HCT116 (cell line): Measurements from ENCODE around the gene MAN2A2.
"Not testable (repeated sequence)": the region's sequence is repeated elsewhere in the genome, so short reads cannot be mapped to it uniquely, and the experiment has no call there.

Source experiments
- CTCF ChIP-seq, 3 experiments: fragments of 200-600 bp in 1 of 3; sonication (generic) in 1 of 3; IDR thresholded peaks in 2 of 3; conservative IDR thresholded peaks in 1 of 3; 2 replicates each; pipeline ENCODE4 v1.5.1; 2012 to 2017; ENCODE audit warnings: low read depth in 2 of 3, low read length in 2 of 3, antibody characterized with exemption in 1 of 3, borderline replicate concordance in 1 of 3, control low read depth in 1 of 3, mild to moderate bottlenecking in 1 of 3, mixed read lengths in 1 of 3, mixed run types in 1 of 3, moderate library complexity in 1 of 3; ENCODE audit not compliant: insufficient read depth in 1 of 3
- EZH2 ChIP-seq: fragments of 200-600 bp; sonication (generic); IDR thresholded peaks from 2 replicates; pipeline ENCODE4 v1.6.1; 2017; ENCODE audit warnings: antibody characterized with exemption, mixed run types
- MAX ChIP-seq: IDR thresholded peaks from 2 replicates; pipeline ENCODE4 v1.6.1; 2012
- POLR2A ChIP-seq: IDR thresholded peaks from 2 replicates; pipeline ENCODE4 v1.7.0; 2011; ENCODE audit warnings: borderline replicate concordance; ENCODE audit not compliant: insufficient read depth, insufficient read length; ENCODE audit errors: extremely low read depth
- RAD21 ChIP-seq: IDR thresholded peaks from 2 replicates; pipeline ENCODE4 v1.6.1; 2012; ENCODE audit warnings: low read depth, mild to moderate bottlenecking
- REST ChIP-seq: IDR thresholded peaks from 2 replicates; pipeline ENCODE4 v1.6.1; 2012; ENCODE audit warnings: low read depth
- TCF7L2 ChIP-seq: IDR thresholded peaks from 2 replicates; pipeline ENCODE4 v1.7.0; 2011; ENCODE audit warnings: borderline replicate concordance, inconsistent platforms; ENCODE audit not compliant: insufficient read depth, insufficient read length; ENCODE audit errors: extremely low read depth
- YY1 ChIP-seq: IDR thresholded peaks from 2 replicates; pipeline ENCODE4 v1.6.1; 2011; ENCODE audit warnings: low read length, low read depth, moderate library complexity, mild to moderate bottlenecking; ENCODE audit not compliant: insufficient replicate concordance; ENCODE audit errors: extremely low read depth

GRCh38 chr15:90926766-90927165 lies 23.7 kb downstream of the MAN2A2 start:
- not testable (repeated sequence) for TF ChIP-seq CTCF (IDR thresholded peaks at IDR 0.05 in 2 of 3, conservative IDR thresholded peaks at IDR 0.05 in 1 of 3; ENCODE audit: borderline replicate concordance in 1 of 3, insufficient read depth in 1 of 3, low read depth in 2 of 3, low read length in 2 of 3); EZH2; POLR2A; MAX; REST; YY1; RAD21; TCF7L2
